WTC11 (cell line): Measurements from ENCODE around the gene ZNF787. TPM values are rescaled to one million over a fixed set of nuclear protein-coding genes. Genes with fewer than 3 reads are reported as not detected.

Experiments
- ATAC-seq: fragments of 200-7000 bp; cut with Tn5 transposase; 2 replicates; pipeline ENCODE4 v1.10.0; 2021; ENCODE audit warnings: mild to moderate bottlenecking, moderate library complexity
- CTCF ChIA-PET: fragments of 300-600 bp; sonication (Branson Sonifier 250); formaldehyde crosslinking; loops from one replicate; lab custom pipeline; 2021; ENCODE audit warnings: antibody characterized with exemption; lab: Charles Lee
- POLR2A ChIA-PET: fragments of 350-600 bp; sonication (Branson Sonifier 250); formaldehyde crosslinking; loops from one replicate; lab custom pipeline; 2021; ENCODE audit warnings: antibody characterized with exemption; lab: Charles Lee
- DNase-seq: peaks from one replicate; pipeline ENCODE4 v3.0.0; 2021; ENCODE audit warnings: low spot score
- H3K27ac Mint-ChIP-seq: 2 replicates; pipeline ENCODE4 v1.8.0; 2021; ENCODE audit warnings: mixed read lengths
- H3K27me3 Mint-ChIP-seq: 2 replicates; pipeline ENCODE4 v1.8.0; 2021; ENCODE audit warnings: low read depth, mild to moderate bottlenecking, moderate library complexity, mixed read lengths
- H3K36me3 Mint-ChIP-seq: 2 replicates; pipeline ENCODE4 v1.8.0; 2021; ENCODE audit warnings: mixed read lengths
- H3K4me1 Mint-ChIP-seq: 2 replicates; pipeline ENCODE4 v1.8.0; 2022; ENCODE audit warnings: mixed read lengths
- H3K4me3 Mint-ChIP-seq: 2 replicates; pipeline ENCODE4 v1.8.0; 2021; ENCODE audit warnings: mild to moderate bottlenecking, moderate library complexity, mixed read lengths
- H3K9me3 Mint-ChIP-seq: 2 replicates; pipeline ENCODE4 v1.8.0; 2021; ENCODE audit warnings: mixed read lengths
- AFF4 ChIP-seq: sonication (generic); formaldehyde crosslinking; IDR thresholded peaks from 2 replicates; pipeline ENCODE4 v1.8.1; 2023; ENCODE audit warnings: mild to moderate bottlenecking, missing genetic modification reagents, borderline replicate concordance
- EMX1 ChIP-seq: fragments of 250-450 bp; sonication (Bioruptor Pico); IDR thresholded peaks from 2 replicates; pipeline ENCODE4 v1.8.0; 2021; ENCODE audit warnings: mild to moderate bottlenecking
- ERG ChIP-seq: fragments of 250-450 bp; sonication (Bioruptor Pico); IDR thresholded peaks from 2 replicates; pipeline ENCODE4 v1.8.0; 2021; ENCODE audit warnings: mild to moderate bottlenecking
- FOXJ3 ChIP-seq: sonication (generic); formaldehyde crosslinking; IDR thresholded peaks from 2 replicates; pipeline ENCODE4 v1.9.0; 2021; ENCODE audit warnings: missing genetic modification reagents, mild to moderate bottlenecking, borderline replicate concordance
- GABPB1 ChIP-seq: sonication (generic); formaldehyde crosslinking; IDR thresholded peaks from 2 replicates; pipeline ENCODE4 v1.8.1; 2023; ENCODE audit warnings: mild to moderate bottlenecking, missing genetic modification reagents
- IRF2 ChIP-seq: sonication (generic); formaldehyde crosslinking; IDR thresholded peaks from 2 replicates; pipeline ENCODE4 v1.8.0; 2022; ENCODE audit warnings: low read depth, missing genetic modification reagents, borderline replicate concordance
- JUN ChIP-seq: sonication (generic); formaldehyde crosslinking; IDR thresholded peaks from 2 replicates; pipeline ENCODE4 v1.8.0; 2023; ENCODE audit warnings: mild to moderate bottlenecking, missing genetic modification reagents
- KAT7 ChIP-seq: sonication (generic); formaldehyde crosslinking; IDR thresholded peaks from 2 replicates; pipeline ENCODE4 v1.8.1; 2023; ENCODE audit warnings: missing genetic modification reagents, mild to moderate bottlenecking, borderline replicate concordance
- MXD4 ChIP-seq: fragments of 250-450 bp; sonication (Bioruptor Pico); IDR thresholded peaks from 2 replicates; pipeline ENCODE4 v1.8.0; 2021; ENCODE audit warnings: mild to moderate bottlenecking, moderate library complexity, borderline replicate concordance
- MYBL2 ChIP-seq: sonication (generic); formaldehyde crosslinking; IDR thresholded peaks from 2 replicates; pipeline ENCODE4 v1.8.1; 2023; ENCODE audit warnings: mild to moderate bottlenecking, moderate library complexity, missing genetic modification reagents
- NR1H2 ChIP-seq: sonication (generic); formaldehyde crosslinking; IDR thresholded peaks from 2 replicates; pipeline ENCODE4 v1.9.0; 2021; ENCODE audit warnings: mild to moderate bottlenecking, moderate library complexity, missing genetic modification reagents
- NR2C2 ChIP-seq: sonication (generic); formaldehyde crosslinking; IDR thresholded peaks from 2 replicates; pipeline ENCODE4 v1.8.0; 2022; ENCODE audit warnings: mild to moderate bottlenecking, missing genetic modification reagents
- OVOL2 ChIP-seq: fragments of 250-450 bp; sonication (Bioruptor Pico); IDR thresholded peaks from 2 replicates; pipeline ENCODE4 v1.9.0; 2021; ENCODE audit warnings: mild to moderate bottlenecking, borderline replicate concordance
- SMAD3 ChIP-seq: sonication (generic); formaldehyde crosslinking; IDR thresholded peaks from 2 replicates; pipeline ENCODE4 v1.8.0; 2022; ENCODE audit warnings: missing genetic modification reagents, mild to moderate bottlenecking, borderline replicate concordance
- USF2 ChIP-seq: sonication (generic); formaldehyde crosslinking; IDR thresholded peaks from 2 replicates; pipeline ENCODE4 v1.8.1; 2023; ENCODE audit warnings: mild to moderate bottlenecking, missing genetic modification reagents, moderate library complexity
- ZBTB21 ChIP-seq: sonication (generic); formaldehyde crosslinking; IDR thresholded peaks from 2 replicates; pipeline ENCODE4 v1.8.1; 2023; ENCODE audit warnings: mild to moderate bottlenecking, missing genetic modification reagents, borderline replicate concordance
- ZBTB43 ChIP-seq: sonication (generic); formaldehyde crosslinking; IDR thresholded peaks from 2 replicates; pipeline ENCODE4 v1.8.1; 2023; ENCODE audit warnings: mild to moderate bottlenecking, missing genetic modification reagents
- ZNF219 ChIP-seq: sonication (generic); formaldehyde crosslinking; IDR thresholded peaks from 2 replicates; pipeline ENCODE4 v1.8.0; 2023; ENCODE audit warnings: missing genetic modification reagents, mild to moderate bottlenecking, borderline replicate concordance
- ZNF263 ChIP-seq: sonication (generic); formaldehyde crosslinking; IDR thresholded peaks from 2 replicates; pipeline ENCODE4 v1.8.1; 2022; ENCODE audit warnings: low read depth, mild to moderate bottlenecking, moderate library complexity, missing genetic modification reagents
- ZNF281 ChIP-seq: sonication (generic); formaldehyde crosslinking; IDR thresholded peaks from 2 replicates; pipeline ENCODE4 v1.8.0; 2023; ENCODE audit warnings: mild to moderate bottlenecking, missing genetic modification reagents
- ZNF317 ChIP-seq: sonication (generic); formaldehyde crosslinking; IDR thresholded peaks from 2 replicates; pipeline ENCODE4 v1.8.1; 2023; ENCODE audit warnings: low read depth, mild to moderate bottlenecking, moderate library complexity, missing genetic modification reagents, borderline replicate concordance
- total RNA-seq: library from RNA; stranded (reverse); gene quantifications from 3 replicates; pipeline ENCODE4 v1.2.3, GENCODE V29; 2021
- TF ChIP-seq, protein P1 (sequence below): sonication (generic); formaldehyde crosslinking; IDR thresholded peaks from 2 replicates; pipeline ENCODE4 v1.8.1; 2022; ENCODE audit warnings: mild to moderate bottlenecking, missing genetic modification reagents, moderate library complexity, borderline replicate concordance
- TF ChIP-seq, protein P2 (sequence below): sonication (generic); formaldehyde crosslinking; IDR thresholded peaks from 2 replicates; pipeline ENCODE4 v1.8.1; 2023; ENCODE audit warnings: mild to moderate bottlenecking, moderate library complexity, missing genetic modification reagents
- TF ChIP-seq, protein P3 (sequence below): sonication (generic); formaldehyde crosslinking; IDR thresholded peaks from 2 replicates; pipeline ENCODE4 v1.8.0; 2022; ENCODE audit warnings: mild to moderate bottlenecking, missing genetic modification reagents

Gene ZNF787
- total RNA-seq, 1 experiment from 2014 or later, result 62.9 TPM

DNA sequence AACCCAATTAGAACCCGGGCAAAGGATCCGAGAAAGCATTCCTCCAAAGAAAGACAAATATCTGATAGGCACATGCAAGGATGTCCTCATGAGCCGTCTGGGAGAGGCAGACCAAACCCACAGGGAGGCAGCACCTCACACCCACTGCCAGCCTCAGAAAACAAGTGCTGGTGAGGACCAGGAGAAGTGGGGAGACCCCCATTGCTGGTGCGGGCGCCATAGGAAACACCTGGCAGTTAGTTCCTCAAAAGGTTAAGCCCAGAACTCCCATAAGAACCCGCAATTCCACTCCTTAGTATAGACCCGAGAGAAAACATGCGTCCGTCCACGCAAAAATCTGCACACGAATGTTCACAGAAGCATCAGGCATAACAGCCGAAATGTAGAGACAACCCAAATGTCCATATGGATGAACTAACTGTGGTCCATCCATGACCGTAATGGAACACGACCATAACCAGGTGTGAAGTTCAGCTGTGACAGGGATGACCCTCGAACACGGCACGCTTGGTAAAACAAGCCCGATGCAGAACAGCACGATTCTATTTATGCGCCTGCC, 7.9 kb downstream of the ZNF787 start (continued):
- no peak for TF ChIP-seq OVOL2 (CRISPR knock-in tag)
- TF ChIP-seq JUN (CRISPR knock-in tag), result no peak
- no peak for TF ChIP-seq ZNF263 (CRISPR knock-in tag)
- TF ChIP-seq AFF4, result no peak
- no peak for TF ChIP-seq ERG (CRISPR knock-in tag)
- TF ChIP-seq NR1H2, result no peak
- no peak for TF ChIP-seq GABPB1 (CRISPR knock-in tag)
- no peak for TF ChIP-seq ZNF219
- no peak for TF ChIP-seq SMAD3 (CRISPR knock-in tag)
- no peak for TF ChIP-seq EMX1

GRCh38 chr19:56112313-56112709, 8.8 kb downstream of the ZNF787 start:
- ChIA-PET POLR2A (interaction anchor here (1.5 kb wide), 1 partner anchor 31 kb away, joined by 3 read pairs; no protein-coding TSS in a partner anchor), CTCF (interaction anchor here (1.9 to 2.7 kb wide), 2 partner anchors 43 to 60 kb away, joined by 9 to 10 read pairs; no protein-coding TSS in a partner anchor)
- ATAC-seq, result no peak
- peaks cover 65% of the 10 kb centered on the region for H3K4me1 Mint-ChIP-seq
- no peaks in the 10 kb centered on the region for H3K9me3 Mint-ChIP-seq
- H3K4me3 Mint-ChIP-seq, result no peak overlapping the region
- H3K36me3 Mint-ChIP-seq, result no peaks in the 10 kb centered on the region
- no peak for DNase-seq
- no peaks in the 10 kb centered on the region for H3K27me3 Mint-ChIP-seq
- peak overlapping the region; percentile 57; the same call in 1 of the 2 replicates for H3K27ac Mint-ChIP-seq
- TF ChIP-seq MXD4 (CRISPR knock-in tag) (no peak), NR2C2 (CRISPR knock-in tag) (no peak), ZNF281 (no peak), FOXJ3 (CRISPR knock-in tag) (no peak), KAT7 (no peak), ZNF317 (no peak), ZBTB21 (CRISPR knock-in tag) (no peak), USF2 (no peak), IRF2 (CRISPR knock-in tag) (no peak), MYBL2 (CRISPR knock-in tag) (no peak), ZBTB43 (CRISPR knock-in tag) (no peak), JUN (CRISPR knock-in tag) (no peak)
- TF ChIP-seq, protein P1, sequence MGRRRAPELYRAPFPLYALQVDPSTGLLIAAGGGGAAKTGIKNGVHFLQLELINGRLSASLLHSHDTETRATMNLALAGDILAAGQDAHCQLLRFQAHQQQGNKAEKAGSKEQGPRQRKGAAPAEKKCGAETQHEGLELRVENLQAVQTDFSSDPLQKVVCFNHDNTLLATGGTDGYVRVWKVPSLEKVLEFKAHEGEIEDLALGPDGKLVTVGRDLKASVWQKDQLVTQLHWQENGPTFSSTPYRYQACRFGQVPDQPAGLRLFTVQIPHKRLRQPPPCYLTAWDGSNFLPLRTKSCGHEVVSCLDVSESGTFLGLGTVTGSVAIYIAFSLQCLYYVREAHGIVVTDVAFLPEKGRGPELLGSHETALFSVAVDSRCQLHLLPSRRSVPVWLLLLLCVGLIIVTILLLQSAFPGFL (CRISPR knock-in tag), result no peak
- TF ChIP-seq, protein P2, sequence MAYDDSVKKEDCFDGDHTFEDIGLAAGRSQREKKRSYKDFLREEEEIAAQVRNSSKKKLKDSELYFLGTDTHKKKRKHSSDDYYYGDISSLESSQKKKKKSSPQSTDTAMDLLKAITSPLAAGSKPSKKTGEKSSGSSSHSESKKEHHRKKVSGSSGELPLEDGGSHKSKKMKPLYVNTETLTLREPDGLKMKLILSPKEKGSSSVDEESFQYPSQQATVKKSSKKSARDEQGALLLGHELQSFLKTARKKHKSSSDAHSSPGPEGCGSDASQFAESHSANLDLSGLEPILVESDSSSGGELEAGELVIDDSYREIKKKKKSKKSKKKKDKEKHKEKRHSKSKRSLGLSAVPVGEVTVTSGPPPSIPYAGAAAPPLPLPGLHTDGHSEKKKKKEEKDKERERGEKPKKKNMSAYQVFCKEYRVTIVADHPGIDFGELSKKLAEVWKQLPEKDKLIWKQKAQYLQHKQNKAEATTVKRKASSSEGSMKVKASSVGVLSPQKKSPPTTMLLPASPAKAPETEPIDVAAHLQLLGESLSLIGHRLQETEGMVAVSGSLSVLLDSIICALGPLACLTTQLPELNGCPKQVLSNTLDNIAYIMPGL (CRISPR knock-in tag), result no peak
- TF ChIP-seq, protein P3, sequence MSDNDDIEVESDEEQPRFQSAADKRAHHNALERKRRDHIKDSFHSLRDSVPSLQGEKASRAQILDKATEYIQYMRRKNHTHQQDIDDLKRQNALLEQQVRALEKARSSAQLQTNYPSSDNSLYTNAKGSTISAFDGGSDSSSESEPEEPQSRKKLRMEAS, result no peak
